IMR-90 (cell line): ENCODE results near the gene TAF4. TPM values are rescaled to one million over a fixed set of nuclear protein-coding genes. Genes with fewer than 3 reads are reported as not detected.
A peak's percentile ranks its signal among the peaks of the same experiment; 100 is the strongest.

Experiments used
- ATAC-seq: fragments of 200-7000 bp; cut with Tn5 transposase; 2 replicates; pipeline ENCODE4 v1.9.1; 2020; ENCODE audit warnings: low read depth, mild to moderate bottlenecking, moderate library complexity
- BruUV-seq: library from RNA; stranded (reverse); fragments of 400-500 nt; replicated peaks from 2 replicates; lab custom pipeline; 2021; lab: Mats Ljungman, UMichigan
- CTCF ChIA-PET: fragments of 300-600 bp; formaldehyde crosslinking; extraction: SDS; loops from one replicate; lab custom pipeline; 2021; ENCODE audit warnings: antibody characterized with exemption; lab: Yijun Ruan, JAX
- POLR2A ChIA-PET: fragments of 300-600 bp; sonication (Branson Sonifier 250); formaldehyde crosslinking; loops from one replicate; lab custom pipeline; 2022; ENCODE audit warnings: antibody characterized with exemption; ENCODE audit not compliant: unreplicated experiment; lab: Charles Lee
- DNase-seq: peaks from one replicate; pipeline ENCODE4 v3.0.0; 2013
- H2AFZ ChIP-seq: replicated peaks from 2 replicates; pipeline ENCODE3; 2013; ENCODE audit warnings: low read length, mild to moderate bottlenecking; ENCODE audit not compliant: poor library complexity
- H2AK5ac ChIP-seq: 2 replicates; pipeline ENCODE4 v1.6.1; 2013; ENCODE audit warnings: low read depth, low read length, inconsistent platforms
- H2AK9ac ChIP-seq: replicated peaks from 2 replicates; pipeline ENCODE3; 2013; ENCODE audit warnings: mild to moderate bottlenecking, low read depth, low read length, moderate library complexity; ENCODE audit not compliant: poor library complexity
- H2BK120ac ChIP-seq: 2 replicates; pipeline ENCODE4 v1.6.1; 2013; ENCODE audit warnings: low read depth, low read length, inconsistent platforms
- H2BK15ac ChIP-seq: 3 replicates; pipeline ENCODE4 v1.6.1; 2013; ENCODE audit warnings: low read depth, low read length, inconsistent platforms
- H2BK20ac ChIP-seq: 2 replicates; pipeline ENCODE4 v1.6.1; 2013; ENCODE audit warnings: low read depth, mild to moderate bottlenecking, inconsistent platforms, low read length, moderate library complexity
- H2BK5ac ChIP-seq: 2 replicates; pipeline ENCODE4 v1.6.1; 2013; ENCODE audit warnings: mild to moderate bottlenecking, low read depth, low read length, inconsistent platforms; ENCODE audit not compliant: poor library complexity, severe bottlenecking
- H3K14ac ChIP-seq: replicated peaks from 2 replicates; pipeline ENCODE4 v1.6.1; 2013; ENCODE audit warnings: low read depth, low read length, inconsistent platforms
- H3K18ac ChIP-seq: 2 replicates; pipeline ENCODE4 v1.6.1; 2013; ENCODE audit warnings: low read depth, low read length, control low read depth
- H3K23ac ChIP-seq: 2 replicates; pipeline ENCODE4 v1.6.1; 2013; ENCODE audit warnings: low read depth, low read length, inconsistent platforms
- H3K27ac ChIP-seq: 2 replicates; pipeline ENCODE4 v1.5.1; 2013; ENCODE audit warnings: mild to moderate bottlenecking, control low read depth, low read length; ENCODE audit not compliant: insufficient read depth
- H3K27me3 ChIP-seq: 2 replicates; pipeline ENCODE4 v1.6.1; 2013; ENCODE audit warnings: low read length; ENCODE audit not compliant: control insufficient read depth, insufficient read depth
- H3K36me3 ChIP-seq: 2 replicates; pipeline ENCODE4 v1.6.1; 2013; ENCODE audit warnings: low read length, mixed read lengths; ENCODE audit not compliant: control insufficient read depth, insufficient read depth
- H3K4ac ChIP-seq: 2 replicates; pipeline ENCODE4 v1.6.1; 2013; ENCODE audit warnings: low read depth, low read length, inconsistent platforms
- H3K4me1 ChIP-seq: 2 replicates; pipeline ENCODE4 v1.6.1; 2013; ENCODE audit warnings: low read length, mixed read lengths; ENCODE audit not compliant: control insufficient read depth, insufficient read depth
- H3K4me2 ChIP-seq: 2 replicates; pipeline ENCODE4 v1.6.1; 2013; ENCODE audit warnings: low read depth, mild to moderate bottlenecking, control low read depth, low read length, moderate library complexity
- H3K4me3 ChIP-seq: 2 replicates; pipeline ENCODE4 v1.5.1; 2013; ENCODE audit warnings: low read depth, mild to moderate bottlenecking, control low read depth, low read length, moderate library complexity; ENCODE audit not compliant: insufficient read depth
- H3K56ac ChIP-seq: 2 replicates; pipeline ENCODE4 v1.6.1; 2013; ENCODE audit warnings: low read length, inconsistent platforms; ENCODE audit not compliant: insufficient read depth; ENCODE audit errors: extremely low read depth
- H3K79me1 ChIP-seq, 2 experiments: 2 replicates each; pipeline ENCODE4 v1.6.1; 2013; ENCODE audit warnings: low read length in 2 of 2, inconsistent platforms in 1 of 2, low read depth in 1 of 2
- H3K9ac ChIP-seq: 2 replicates; pipeline ENCODE4 v1.6.1; 2013; ENCODE audit warnings: low read depth, low read length, control low read depth
- H3K9me1 ChIP-seq: 2 replicates; pipeline ENCODE4 v1.6.1; 2013; ENCODE audit warnings: low read length, inconsistent platforms; ENCODE audit not compliant: insufficient read depth
- H3K9me3 ChIP-seq: 2 replicates; pipeline ENCODE4 v1.6.1; 2013; ENCODE audit warnings: low read length; ENCODE audit not compliant: control insufficient read depth, insufficient read depth
- H4K20me1 ChIP-seq: 2 replicates; pipeline ENCODE4 v1.6.1; 2013; ENCODE audit warnings: low read length, inconsistent platforms; ENCODE audit not compliant: insufficient read depth
- H4K5ac ChIP-seq: 2 replicates; pipeline ENCODE4 v1.6.1; 2013; ENCODE audit warnings: mild to moderate bottlenecking, low read depth, low read length, control low read depth
- H4K8ac ChIP-seq, 2 experiments: 2 replicates each; pipeline ENCODE4 v1.6.1; 2013; ENCODE audit warnings: low read depth in 2 of 2, low read length in 2 of 2, control low read depth in 1 of 2, inconsistent platforms in 1 of 2
- H4K91ac ChIP-seq: 2 replicates; pipeline ENCODE4 v1.6.1; 2013; ENCODE audit warnings: low read depth, low read length, inconsistent platforms; ENCODE audit not compliant: insufficient read depth
- BHLHE40 ChIP-seq: fragments of 150-350 bp; IDR thresholded peaks from 2 replicates; pipeline ENCODE4 v1.6.1; 2016; ENCODE audit warnings: mild to moderate bottlenecking, low read depth, low read length
- CTCF ChIP-seq: conservative IDR thresholded peaks from 2 replicates; pipeline ENCODE4 v1.5.1; 2012; ENCODE audit warnings: mild to moderate bottlenecking, low read depth, low read length, improper control_type of control experiment
- ELK1 ChIP-seq: fragments of 150-350 bp; IDR thresholded peaks from 2 replicates; pipeline ENCODE4 v1.6.1; 2016; ENCODE audit warnings: low read depth, mild to moderate bottlenecking, low read length, moderate library complexity, borderline replicate concordance
- FOS ChIP-seq: fragments of 150-350 bp; IDR thresholded peaks from 2 replicates; pipeline ENCODE4 v1.6.1; 2016; ENCODE audit warnings: low read depth, low read length
- MAFK ChIP-seq: IDR thresholded peaks from 2 replicates; pipeline ENCODE4 v1.6.1; 2012; ENCODE audit warnings: low read depth, low read length, improper control_type of control experiment
- RAD21 ChIP-seq: IDR thresholded peaks from 2 replicates; pipeline ENCODE4 v1.6.1; 2012; ENCODE audit warnings: low read length, improper control_type of control experiment
- WGBS, 2 experiments: methylation state at CpG; one replicate each; pipeline versions ENCODE4 v1.1.5 to v1.1.7; 2013; ENCODE audit warnings: missing lambda C conversion rate in 2 of 2; ENCODE audit not compliant: insufficient read length in 1 of 2; ENCODE audit errors: extremely low coverage in 2 of 2; 5-methylcytosine and 5-hydroxymethylcytosine counted together
- dilution Hi-C: fragments of 300-500 bp; cut with HindIII; formaldehyde crosslinking; loops from one replicate; pipeline ENCODE4 v1.14.3; 2018; ENCODE audit warnings: low sequenced_read_pairs; ENCODE audit not compliant: unreplicated experiment
- in situ Hi-C: fragments of 300-500 bp; cut with MboI; formaldehyde crosslinking; loops from 3 replicates; pipeline ENCODE4 v1.14.3; 2019; ENCODE audit warnings: low sequenced_read_pairs, inconsistent platforms, mixed read lengths
- intact Hi-C: fragments of 100-400 bp; cut with micrococcal nuclease; formaldehyde crosslinking; loops from 2 replicates; pipeline ENCODE4 v1.10.0; 2022
- polyA plus RNA-seq, 3 experiments: library from polyadenylated mRNA; depleted of rRNA; stranded (reverse); fragments of >200 nt; gene quantifications; 2 replicates each; pipeline ENCODE4 v1.2.3, GENCODE V29; 2012; ENCODE audit warnings: low replicate concordance in 1 of 3
- total RNA-seq: library from RNA; depleted of rRNA; stranded (reverse); fragments of >200 nt; gene quantifications from 2 replicates; pipeline ENCODE4 v1.2.3, GENCODE V29; 2012

The TAF4 gene
- total and polyA plus RNA-seq, 2 of the 4 experiments (the other 2 are of a cell fraction) = 1.4 to 5.1 TPM

GRCh38 chr20:61967300-61967699 lies 98.4 kb downstream of the TAF4 start (continued):
- TF ChIP-seq ELK1 (no peak), RAD21 (no peak)

GRCh38 chr20:61966492-61967244 lies 99.0 kb downstream of the TAF4 start:
- no peaks in the 10 kb centered on the region for H3K79me1 ChIP-seq
- no peak overlapping the region for H2BK5ac ChIP-seq
- H3K4me3 ChIP-seq = no peak overlapping the region
- H3K27me3 ChIP-seq = peaks cover 24% of the 10 kb centered on the region
- no peak overlapping the region for H2AFZ ChIP-seq
- no peak overlapping the region for H3K4ac ChIP-seq
- no peak overlapping the region for H2BK15ac ChIP-seq
- H3K9me3 ChIP-seq = peaks cover 2% of the 10 kb centered on the region; the same call in 1 of the 2 replicates
- no peak for ATAC-seq
- no peak overlapping the region for H3K4me2 ChIP-seq
- DNase-seq = no peak
- WGBS, 2 experiments = 74% methylated on average over 3 of the region's 25 CpGs; no CpG with 5 or more reads in 1 of the 2 experiments
- H3K18ac ChIP-seq = no peak overlapping the region
- H3K9me1 ChIP-seq = no peaks in the 10 kb centered on the region; the same call in 1 of the 2 replicates
- H3K36me3 ChIP-seq = no peaks in the 10 kb centered on the region
- CTCF ChIA-PET = no interaction called here
- H3K9ac ChIP-seq = no peak overlapping the region
- no peak overlapping the region for H4K5ac ChIP-seq
- intact Hi-C loops = no loop called here
- TF ChIP-seq FOS = no peak
- TF ChIP-seq CTCF = no peak
- TF ChIP-seq MAFK = no peak
- TF ChIP-seq BHLHE40 = no peak
- H2AK9ac ChIP-seq = peak overlapping the region; percentile 55
- no peak overlapping the region for H2BK120ac ChIP-seq
- in situ Hi-C loops = no loop called here
- POLR2A ChIA-PET = no interaction called here
- H3K14ac ChIP-seq = no peak overlapping the region
- H4K8ac ChIP-seq = no peak overlapping the region
- BruUV-seq = no TSS peak
- no peak overlapping the region for H3K23ac ChIP-seq
- H3K4me1 ChIP-seq = no peaks in the 10 kb centered on the region
- no peak overlapping the region for H3K56ac ChIP-seq
- H2AK5ac ChIP-seq = no peak overlapping the region
- no peak overlapping the region for H3K27ac ChIP-seq
- H4K20me1 ChIP-seq = no peaks in the 10 kb centered on the region
- no peak overlapping the region for H2BK20ac ChIP-seq
- dilution Hi-C loops = no loop called here
- no peak overlapping the region for H4K91ac ChIP-seq
